D721Med (cell line): Measurements from ENCODE around the gene AAGAB.

Source experiments
- DNase-seq: peaks from one replicate; pipeline ENCODE4 v3.0.0; 2011; ENCODE audit warnings: low spot score; ENCODE audit not compliant: insufficient read length
- FAIRE-seq: peaks from 2 replicates; lab custom pipeline; 2011; peaks lifted over from hg19 to GRCh38; lab: Jason Lieb, UNC
- CTCF ChIP-seq: IDR thresholded peaks from 2 replicates; pipeline ENCODE4 v1.5.1; 2012; ENCODE audit warnings: mild to moderate bottlenecking, control low read depth; ENCODE audit not compliant: insufficient read depth; ENCODE audit errors: missing control alignments

Gene AAGAB

DNA sequence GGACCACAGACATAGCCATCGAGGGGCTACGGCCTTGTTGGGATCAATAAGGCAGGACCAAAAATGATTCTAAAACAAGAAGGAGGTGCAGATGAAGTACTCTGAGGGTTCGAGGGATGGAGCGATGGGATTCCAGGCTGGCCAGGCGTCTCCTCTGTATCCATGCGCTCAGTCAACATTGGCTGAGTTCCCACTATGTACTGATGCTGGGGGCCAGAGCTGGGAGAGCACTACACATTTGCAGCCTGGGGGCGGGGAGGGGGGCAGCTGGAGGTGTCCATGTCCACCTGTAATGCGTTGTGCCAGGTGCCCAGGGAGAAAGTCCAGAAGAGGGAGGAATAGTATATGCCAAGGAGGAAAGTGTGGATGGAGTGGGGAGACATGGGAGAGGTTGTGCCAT lies 81.5 kb downstream of the AAGAB start:
- DNase-seq (no peak), FAIRE-seq (no peak)

DNA sequence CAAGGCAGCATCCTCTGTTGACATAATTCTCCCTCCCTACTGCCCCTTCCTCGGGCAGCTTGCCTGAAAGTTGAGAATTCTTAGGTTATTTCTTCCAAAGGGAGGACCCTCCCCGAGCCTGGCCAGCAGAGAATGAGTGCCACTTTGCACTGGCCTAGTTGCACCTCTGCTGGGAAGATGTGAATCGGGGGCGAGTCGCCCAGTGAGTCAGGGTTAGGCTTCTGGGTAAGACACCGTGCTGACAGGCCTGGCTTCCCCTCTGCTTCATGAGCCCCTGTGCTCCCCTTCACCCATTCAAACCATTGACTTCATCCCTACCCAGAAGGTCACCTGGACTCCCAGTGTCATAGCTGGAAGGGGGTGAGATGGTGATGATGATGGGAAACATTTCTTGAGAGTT lies 82.3 kb downstream of the AAGAB start:
- DNase-seq: no peak
- TF ChIP-seq CTCF: no peak

More for the DNA sequence above, 81.5 kb downstream of the AAGAB start:
- no peak for TF ChIP-seq CTCF

DNA sequence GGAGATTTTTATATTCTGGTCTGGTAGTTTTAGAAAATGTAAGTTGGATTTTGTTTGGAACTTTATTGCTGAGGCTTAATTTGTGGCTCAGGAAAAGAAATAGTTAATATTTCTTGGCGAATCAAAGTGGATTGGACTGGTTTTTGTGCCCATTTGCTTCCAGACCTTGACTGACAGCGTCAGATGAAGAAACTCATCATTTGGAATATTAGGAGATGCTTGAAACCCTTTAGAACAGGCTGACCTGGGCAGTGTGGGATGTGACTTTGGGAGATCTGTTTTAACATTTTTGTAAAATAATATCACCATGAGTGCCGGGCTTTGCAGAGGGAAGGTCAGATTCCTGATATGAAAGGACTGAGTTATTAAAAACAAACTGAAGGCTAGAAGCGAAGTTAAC lies 83.0 kb downstream of the AAGAB start:
- no peak for TF ChIP-seq CTCF

More for the DNA sequence above, 82.3 kb downstream of the AAGAB start:
- no peak for FAIRE-seq

GRCh38 chr15:67170143-67170925 lies 84.1 kb downstream of the AAGAB start:
- TF ChIP-seq CTCF: no peak
- FAIRE-seq (no peak), DNase-seq (no peak)

More for the DNA sequence above, 83.0 kb downstream of the AAGAB start:
- no peak for DNase-seq
- no peak for FAIRE-seq

DNA sequence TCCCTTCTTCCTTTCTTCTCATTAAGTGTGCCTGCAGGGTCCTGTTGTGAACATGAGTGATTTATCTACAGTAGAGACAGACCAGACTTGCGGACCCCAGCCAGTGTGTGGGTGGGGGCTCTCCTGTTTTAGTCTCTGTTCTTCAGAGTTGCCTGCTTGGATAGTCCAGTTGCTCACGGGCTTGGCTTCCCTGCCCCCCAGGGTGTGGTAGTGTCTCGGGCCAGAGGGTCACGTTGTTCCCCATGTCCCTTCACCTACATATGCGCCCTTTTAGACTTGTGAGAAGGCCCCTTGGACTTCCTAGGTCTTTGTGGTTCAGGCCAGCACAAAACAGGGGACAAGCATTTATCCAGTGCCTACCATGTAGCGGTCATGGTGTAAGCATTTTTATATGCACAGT lies 85.8 kb downstream of the AAGAB start:
- TF ChIP-seq CTCF: no peak
- DNase-seq: no peak

DNA sequence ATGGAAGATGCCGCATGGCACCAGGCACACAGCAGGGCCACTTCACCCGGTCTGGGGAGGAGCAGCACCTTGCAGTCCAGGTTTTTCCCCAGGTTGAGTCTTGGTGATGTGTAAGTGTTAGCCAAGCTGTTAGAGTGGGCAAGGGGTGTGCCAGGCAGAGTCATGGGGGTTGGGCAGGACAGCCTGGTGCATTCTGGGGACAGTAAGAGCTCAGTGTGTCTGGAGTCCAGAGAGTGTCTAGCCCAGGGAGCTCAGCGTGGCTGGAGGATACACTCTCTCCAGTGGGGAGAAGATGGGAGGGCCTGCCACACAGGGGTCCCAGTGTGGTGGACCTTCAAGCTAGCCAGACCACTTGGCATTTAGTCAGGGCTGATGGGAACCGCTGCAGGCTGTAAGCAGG lies 87.4 kb downstream of the AAGAB start:
- TF ChIP-seq CTCF: no peak
- FAIRE-seq (no peak), DNase-seq (no peak)

More for the DNA sequence above, 85.8 kb downstream of the AAGAB start:
- no peak for FAIRE-seq

GRCh38 chr15:67166280-67167009 lies 88.0 kb downstream of the AAGAB start:
- DNase-seq: no peak
- FAIRE-seq: no peak
- TF ChIP-seq CTCF: no peak
